ENCODE data around the gene PEDS1. TPM values are rescaled to one million over a fixed set of nuclear protein-coding genes. Genes with fewer than 3 reads are reported as not detected.

Gene PEDS1
- total and polyA plus RNA-seq, 9 donors, result 7.5 to 18.2 (median 12.4) TPM

DNA sequence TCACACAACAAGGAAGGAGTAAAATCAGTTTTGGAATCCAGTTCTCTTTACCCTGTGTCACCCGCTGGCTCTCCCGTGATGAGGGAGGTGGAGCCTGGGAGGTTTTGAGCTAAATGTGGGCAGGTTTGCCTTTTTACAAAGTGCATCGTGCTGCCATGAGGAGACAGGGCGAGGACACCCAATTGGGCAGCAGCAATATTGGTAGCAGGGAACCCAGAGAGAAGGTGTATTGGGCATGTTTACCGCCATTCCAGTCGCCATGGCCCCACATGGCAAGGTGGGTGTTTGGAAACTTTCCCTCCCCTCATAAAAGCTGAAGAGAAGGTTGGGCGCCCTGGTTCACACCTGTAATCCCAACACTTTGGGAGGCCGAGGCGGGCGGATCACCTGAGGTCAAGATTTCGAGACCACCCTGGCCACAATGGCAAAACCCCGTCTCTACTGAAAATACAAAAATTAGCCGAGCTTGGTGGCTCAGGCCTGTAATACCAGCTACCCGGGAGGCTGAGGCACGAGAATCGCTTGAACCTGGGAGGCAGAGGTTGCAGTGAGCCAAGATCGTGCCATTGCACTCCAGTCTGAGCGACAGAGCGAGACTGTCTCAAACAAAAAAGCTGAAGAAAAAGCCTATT is 37.0 kb downstream of the PEDS1 start:
- 83 to 86% (median 85%) methylated on average over 19 of the region's 19 CpGs for WGBS, 3 donors
- Histone ChIP-seq H3K9me3 (no peaks in the 10 kb centered on the region), H3K36me3 (no peaks in the 10 kb centered on the region), H3K4me3 (peak overlapping the region; percentile 6), H3K27ac (peak overlapping the region in 1 of 2 donors; percentile 13), H3K27me3 (no peaks in the 10 kb centered on the region), H3K4me1 (ENCODE audit: insufficient read depth) (peaks cover 4% of the 10 kb centered on the region)
- no peak for DNase-seq
- no peak for TF ChIP-seq POLR2A (IDR thresholded peaks at IDR 0.05)
- TF ChIP-seq EP300 (IDR thresholded peaks at IDR 0.05), result no peak
- TF ChIP-seq, protein P1, sequence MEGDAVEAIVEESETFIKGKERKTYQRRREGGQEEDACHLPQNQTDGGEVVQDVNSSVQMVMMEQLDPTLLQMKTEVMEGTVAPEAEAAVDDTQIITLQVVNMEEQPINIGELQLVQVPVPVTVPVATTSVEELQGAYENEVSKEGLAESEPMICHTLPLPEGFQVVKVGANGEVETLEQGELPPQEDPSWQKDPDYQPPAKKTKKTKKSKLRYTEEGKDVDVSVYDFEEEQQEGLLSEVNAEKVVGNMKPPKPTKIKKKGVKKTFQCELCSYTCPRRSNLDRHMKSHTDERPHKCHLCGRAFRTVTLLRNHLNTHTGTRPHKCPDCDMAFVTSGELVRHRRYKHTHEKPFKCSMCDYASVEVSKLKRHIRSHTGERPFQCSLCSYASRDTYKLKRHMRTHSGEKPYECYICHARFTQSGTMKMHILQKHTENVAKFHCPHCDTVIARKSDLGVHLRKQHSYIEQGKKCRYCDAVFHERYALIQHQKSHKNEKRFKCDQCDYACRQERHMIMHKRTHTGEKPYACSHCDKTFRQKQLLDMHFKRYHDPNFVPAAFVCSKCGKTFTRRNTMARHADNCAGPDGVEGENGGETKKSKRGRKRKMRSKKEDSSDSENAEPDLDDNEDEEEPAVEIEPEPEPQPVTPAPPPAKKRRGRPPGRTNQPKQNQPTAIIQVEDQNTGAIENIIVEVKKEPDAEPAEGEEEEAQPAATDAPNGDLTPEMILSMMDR (IDR thresholded peaks at IDR 0.05), result no peak
- intact Hi-C loops (cut with DNase I), result loop anchor here in 1 of 4 donors (5.0 kb wide), 1 partner anchor 51 kb away; no protein-coding TSS in a partner anchor

DNA sequence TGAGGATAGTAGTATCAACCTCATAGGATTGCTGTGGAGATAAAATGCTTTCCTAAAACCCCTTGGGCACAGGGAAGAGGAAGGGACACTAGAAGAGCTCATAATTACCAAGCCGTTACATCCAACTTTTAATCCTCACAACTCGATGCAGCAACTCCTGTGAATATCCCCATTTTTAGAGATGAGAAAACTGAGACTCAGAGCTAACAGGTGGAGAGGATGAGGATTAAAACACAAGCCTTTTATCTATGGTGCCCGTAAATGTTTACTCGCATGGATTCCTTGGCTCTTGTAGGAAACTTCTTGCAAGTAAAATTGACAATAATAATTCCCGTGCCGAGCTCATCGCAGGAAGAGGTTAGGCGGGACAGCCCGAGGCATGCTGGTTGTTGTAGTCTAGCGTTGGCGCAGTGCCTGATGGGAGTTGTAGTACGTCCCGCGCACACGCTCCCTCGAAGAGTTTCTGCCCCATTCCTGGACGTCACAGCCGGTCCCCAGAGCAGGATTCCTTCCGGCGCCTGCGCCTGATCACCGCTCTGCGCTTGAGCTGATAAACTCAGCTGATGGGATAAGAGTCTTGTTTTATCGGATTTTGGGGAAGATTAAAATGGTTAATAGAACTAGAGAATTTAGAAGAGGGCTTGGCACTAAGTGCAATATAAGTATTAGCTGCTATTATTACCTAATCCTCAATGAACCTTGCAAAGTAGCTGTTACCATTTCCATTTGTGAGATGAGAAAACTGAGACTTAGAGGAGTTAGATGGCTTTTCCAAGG is 37.7 kb downstream of the PEDS1 start:
- Histone ChIP-seq H3K4me1 (ENCODE audit: insufficient read depth) (peaks cover 7% of the 10 kb centered on the region), H3K27me3 (no peaks in the 10 kb centered on the region), H3K27ac (peak overlapping the region in 1 of 2 donors; percentile 40), H3K4me3 (peak overlapping the region; percentile 40), H3K9me3 (no peaks in the 10 kb centered on the region), H3K36me3 (no peaks in the 10 kb centered on the region)
- TF ChIP-seq, protein P1 (IDR thresholded peaks at IDR 0.05), result no peak
- TF ChIP-seq POLR2A (IDR thresholded peaks at IDR 0.05) (no peak), EP300 (IDR thresholded peaks at IDR 0.05) (no peak)
- 0 to 1% (median 0%) methylated on average over 24 of the region's 24 CpGs for WGBS, 3 donors
- DNase-seq, result peak; percentile 96 to 98 (median 98)
- intact Hi-C loops (cut with DNase I), result loop anchor here in 1 of 4 donors (5.0 kb wide), 1 partner anchor 52 kb away; no protein-coding TSS in a partner anchor

DNA sequence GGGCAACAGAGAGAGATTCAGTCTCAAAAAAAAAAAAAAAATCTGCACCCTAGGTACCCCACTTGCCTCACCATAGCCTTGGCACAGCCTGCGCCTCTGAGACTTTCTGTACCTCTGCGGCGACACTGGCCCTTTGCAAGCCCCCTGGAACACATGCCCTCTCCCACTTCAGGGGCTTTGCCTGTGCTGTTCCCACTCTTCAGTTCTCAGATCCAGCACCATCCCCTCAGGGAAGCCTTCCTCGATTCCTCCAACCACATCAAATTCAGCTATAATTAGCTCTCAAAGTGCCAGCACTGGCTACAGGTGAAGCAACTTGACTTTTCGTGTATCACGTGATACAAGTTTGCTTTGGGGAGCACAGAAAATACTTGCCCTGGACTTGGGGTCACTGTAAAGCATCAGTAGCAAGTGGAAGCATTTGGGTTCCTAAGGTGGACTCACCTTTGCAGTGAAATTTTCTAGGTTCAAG is 38.4 kb downstream of the PEDS1 start:
- intact Hi-C loops (cut with DNase I), result loop anchor here in 1 of 4 donors (5.0 kb wide), 1 partner anchor 52 kb away; no protein-coding TSS in a partner anchor
- H3K27me3 ChIP-seq, result no peaks in the 10 kb centered on the region
- no peak for DNase-seq
- TF ChIP-seq POLR2A (IDR thresholded peaks at IDR 0.05) (no peak), EP300 (IDR thresholded peaks at IDR 0.05) (no peak)
- TF ChIP-seq, protein P1 (IDR thresholded peaks at IDR 0.05), result no peak
- 59 to 66% (median 61%) methylated on average over 6 of the region's 6 CpGs for WGBS, 3 donors
- H3K9me3 ChIP-seq, result no peaks in the 10 kb centered on the region
- no peaks in the 10 kb centered on the region for H3K36me3 ChIP-seq
- peaks cover 9% of the 10 kb centered on the region for H3K4me1 ChIP-seq (ENCODE audit: insufficient read depth)
- H3K4me3 ChIP-seq, result peak overlapping the region; percentile 40
- no peak overlapping the region for H3K27ac ChIP-seq

DNA sequence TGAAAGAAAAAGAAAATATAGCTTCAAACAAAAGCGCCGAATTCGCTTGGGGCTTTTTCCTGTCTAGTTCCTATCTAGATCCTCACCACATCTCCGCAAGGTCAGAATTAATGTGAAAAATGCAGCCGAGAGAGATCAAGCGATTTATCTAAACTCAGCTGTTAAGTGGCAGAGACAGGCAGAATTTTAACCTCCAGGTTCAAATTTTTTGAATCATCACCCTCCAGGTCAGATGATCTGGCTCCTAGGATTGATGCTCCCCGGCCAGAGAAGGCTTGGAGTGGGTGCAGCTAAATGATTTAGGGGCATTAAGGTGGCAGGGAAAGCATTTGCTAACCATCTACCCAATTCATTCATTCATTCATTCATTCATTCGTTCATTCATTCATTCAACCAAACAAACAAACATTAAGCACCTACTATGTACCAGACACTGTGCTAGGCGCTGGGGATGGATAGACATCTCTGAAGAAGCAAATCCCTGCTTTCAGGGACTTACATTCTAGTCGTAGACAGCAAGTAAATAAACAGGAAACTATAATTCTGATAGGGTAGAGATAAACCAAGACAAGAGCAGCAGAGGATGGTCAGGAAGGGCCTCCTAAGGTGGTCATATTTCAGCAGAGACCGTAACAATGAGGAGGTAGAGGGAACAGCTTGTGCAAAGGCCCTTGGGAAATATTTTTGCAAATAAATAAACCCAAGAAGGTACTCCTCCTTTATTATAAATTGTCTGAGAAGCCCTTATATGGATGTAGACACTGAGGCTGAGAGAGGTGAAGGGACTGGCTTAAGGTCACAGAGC is 39.9 kb downstream of the PEDS1 start:
- Histone ChIP-seq H3K9me3 (no peaks in the 10 kb centered on the region), H3K4me3 (peak overlapping the region; percentile 99), H3K36me3 (no peaks in the 10 kb centered on the region), H3K4me1 (ENCODE audit: insufficient read depth) (peaks cover 10% of the 10 kb centered on the region), H3K27me3 (no peaks in the 10 kb centered on the region), H3K27ac (peak overlapping the region; percentile 87)
- DNase-seq, result no peak
- intact Hi-C loops (cut with DNase I), result no loop called here
- 15 to 19% (median 15%) methylated on average over 11 of the region's 11 CpGs for WGBS, 3 donors
- TF ChIP-seq EP300 (IDR thresholded peaks at IDR 0.05) (no peak), POLR2A (IDR thresholded peaks at IDR 0.05) (no peak)
- TF ChIP-seq, protein P1 (IDR thresholded peaks at IDR 0.05), result no peak

Data from ovary (tissue), 9 donors.